ENCODE results near the gene TMEM131L.
"Not testable (repeated sequence)": the region's sequence is repeated elsewhere in the genome, so short reads cannot be mapped to it uniquely, and the experiment has no call there.

TMEM131L gene

GRCh38 chr4:153466081-153466948, at the start of gene TMEM131L:
Gene TMEM131L, plus strand, starts transcription at chr4:153466360. Its CDS starts 38 bp downstream, at chr4:153466398.
- DNase-seq = peak; percentile 67

- DNase-seq = not testable (repeated sequence)
Measured at GRCh38 chr4:153416456-153416855, 49.7 kb upstream of the TMEM131L start.

GRCh38 chr4:153418121-153418520, 48.0 kb upstream of the TMEM131L start:
- DNase-seq = no peak

- DNase-seq = no peak
Measured at GRCh38 chr4:153418558-153418957, 47.6 kb upstream of the TMEM131L start.

GRCh38 chr4:153419029-153419428, 47.1 kb upstream of the TMEM131L start:
- DNase-seq = no peak

GRCh38 chr4:153419673-153420278, 46.4 kb upstream of the TMEM131L start:
- DNase-seq = no peak

- no peak for DNase-seq
Measured at GRCh38 chr4:153420361-153420760, 45.8 kb upstream of the TMEM131L start.

- DNase-seq = no peak
Measured at GRCh38 chr4:153421941-153422340, 44.2 kb upstream of the TMEM131L start.

GRCh38 chr4:153426207-153426885, 39.8 kb upstream of the TMEM131L start:
- no peak for DNase-seq

- DNase-seq = no peak
Measured at GRCh38 chr4:153427363-153428071, 38.6 kb upstream of the TMEM131L start.

GRCh38 chr4:153428941-153429475, 37.2 kb upstream of the TMEM131L start:
- DNase-seq = no peak

- DNase-seq = peak; percentile 64
Measured at GRCh38 chr4:153432965-153433753, 33.0 kb upstream of the TMEM131L start.

GRCh38 chr4:153433754-153434105, 32.4 kb upstream of the TMEM131L start:
- no peak for DNase-seq

- no peak for DNase-seq
Measured at GRCh38 chr4:153434190-153434589, 32.0 kb upstream of the TMEM131L start.

GRCh38 chr4:153438916-153439756, 27.0 kb upstream of the TMEM131L start:
- no peak for DNase-seq

- no peak for DNase-seq
Measured at GRCh38 chr4:153439831-153440230, 26.3 kb upstream of the TMEM131L start.

GRCh38 chr4:153440475-153440874, 25.7 kb upstream of the TMEM131L start:
- no peak for DNase-seq

GRCh38 chr4:153447175-153447905, 18.8 kb upstream of the TMEM131L start:
- no peak for DNase-seq

- DNase-seq = no peak
Measured at GRCh38 chr4:153448003-153448731, 18.0 kb upstream of the TMEM131L start.

- no peak for DNase-seq
Measured at GRCh38 chr4:153449338-153449737, 16.8 kb upstream of the TMEM131L start.
